Duodenal mucosa (tissue), 2 donors: ENCODE data around the gene ARHGAP21.

Source experiments
- H3K27ac ChIP-seq: one replicate; pipeline ENCODE4 v1.7.0; 2013; ENCODE audit warnings: low read depth, low read length
- H3K27me3 ChIP-seq, 2 donors: one replicate each; pipeline ENCODE4 v1.7.0; 2013; ENCODE audit warnings: low read length in 2 of 2, control low read depth in 1 of 2; ENCODE audit not compliant: insufficient read depth in 2 of 2, control insufficient read depth in 1 of 2
- H3K36me3 ChIP-seq, 2 donors: one replicate each; pipeline ENCODE4 v1.7.0; 2013; ENCODE audit warnings: low read length in 2 of 2, control low read depth in 1 of 2; ENCODE audit not compliant: insufficient read depth in 2 of 2, control insufficient read depth in 1 of 2
- H3K4me1 ChIP-seq, 2 donors: one replicate each; pipeline ENCODE4 v1.7.0; 2013; ENCODE audit warnings: low read length in 2 of 2, control low read depth in 1 of 2; ENCODE audit not compliant: insufficient read depth in 2 of 2, control insufficient read depth in 1 of 2
- H3K4me3 ChIP-seq, 2 donors: one replicate each; pipeline ENCODE4 v1.7.0; 2013; ENCODE audit warnings: low read length in 2 of 2, low read depth in 1 of 2
- H3K9ac ChIP-seq, 2 donors: one replicate each; pipeline ENCODE4 v1.7.0; 2013; ENCODE audit warnings: low read length in 2 of 2, low read depth in 1 of 2
- H3K9me3 ChIP-seq, 2 donors: one replicate each; pipeline ENCODE4 v1.7.0; 2013; ENCODE audit warnings: low read length in 2 of 2, control low read depth in 1 of 2; ENCODE audit not compliant: control insufficient read depth in 1 of 2

ARHGAP21 gene

DNA sequence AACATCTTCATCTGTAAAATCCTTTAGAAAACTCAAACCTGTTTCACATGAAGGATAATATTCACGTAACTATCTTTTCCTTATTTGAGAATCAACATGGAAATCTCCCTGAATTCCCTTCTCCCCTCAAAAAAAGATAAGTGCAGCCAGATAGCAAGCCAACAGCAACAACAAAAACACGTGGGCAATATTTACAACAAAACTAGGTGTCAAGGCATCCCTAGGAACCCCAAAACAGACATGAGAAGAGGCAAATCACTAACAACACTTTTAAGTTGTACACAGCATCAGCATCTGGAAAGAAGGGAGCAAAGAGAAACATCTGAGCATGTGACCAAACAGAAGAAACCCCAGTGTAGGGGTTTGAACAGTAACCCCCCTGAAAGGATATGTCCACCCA, 12.2 kb downstream of the ARHGAP21 start:
- H3K9me3 ChIP-seq: no peaks in the 10 kb centered on the region

DNA sequence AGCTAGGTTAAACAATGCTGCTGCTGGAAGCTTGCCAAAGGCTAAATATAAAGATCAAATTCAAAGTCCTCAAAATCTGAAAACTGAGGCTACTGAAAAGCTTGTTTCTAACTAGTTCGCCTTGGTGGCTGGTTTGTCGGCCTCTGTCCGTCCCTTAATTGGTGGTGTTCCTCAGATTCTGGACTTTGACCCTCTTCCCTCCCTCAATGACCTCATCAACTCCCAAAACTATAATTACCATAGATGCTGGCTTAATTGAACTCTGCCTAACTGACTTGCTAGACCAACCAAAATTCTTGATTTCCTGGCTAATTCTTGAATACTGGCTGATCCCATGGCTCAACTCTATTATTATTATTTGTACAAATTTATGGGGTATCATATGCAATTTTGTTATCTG, 15.6 kb downstream of the ARHGAP21 start:
- Histone ChIP-seq H3K27me3 (no peaks in the 10 kb centered on the region), H3K36me3 (no peaks in the 10 kb centered on the region), H3K27ac (no peak overlapping the region), H3K9me3 (no peaks in the 10 kb centered on the region), H3K4me3 (no peak overlapping the region), H3K9ac (no peak overlapping the region), H3K4me1 (peaks cover 16 to 29% of the 10 kb centered on the region in 2 donors)

More for the DNA sequence above, 12.2 kb downstream of the ARHGAP21 start:
- Histone ChIP-seq H3K4me1 (peaks cover 20 to 28% of the 10 kb centered on the region in 2 donors), H3K4me3 (no peak overlapping the region), H3K27ac (no peak overlapping the region), H3K9ac (no peak overlapping the region), H3K27me3 (no peaks in the 10 kb centered on the region), H3K36me3 (no peaks in the 10 kb centered on the region)

DNA sequence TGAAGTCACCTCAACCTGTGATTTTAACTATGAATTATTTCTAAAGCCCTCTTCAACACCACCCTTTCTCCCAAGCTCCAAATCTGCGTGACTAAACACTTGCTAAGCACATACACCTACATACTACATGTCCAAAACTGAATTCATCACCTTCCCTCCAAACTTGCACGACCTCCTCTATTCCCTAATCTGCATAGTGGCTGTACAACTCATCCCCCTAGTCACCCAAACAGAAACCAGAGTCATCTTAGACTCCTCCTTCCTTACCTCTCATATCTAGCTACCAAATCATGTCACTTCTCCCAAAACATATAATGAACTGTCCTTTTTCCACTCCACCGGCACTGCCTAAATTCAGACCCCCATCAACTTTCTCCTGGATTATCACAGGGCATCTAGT, 16.2 kb downstream of the ARHGAP21 start:
- Histone ChIP-seq H3K9ac (no peak overlapping the region), H3K9me3 (no peaks in the 10 kb centered on the region), H3K4me3 (no peak overlapping the region), H3K27me3 (no peaks in the 10 kb centered on the region), H3K36me3 (no peaks in the 10 kb centered on the region), H3K4me1 (peaks cover 16 to 28% of the 10 kb centered on the region in 2 donors), H3K27ac (no peak overlapping the region)

- no peak overlapping the region for H3K4me3 ChIP-seq
- H3K36me3 ChIP-seq: no peaks in the 10 kb centered on the region
- no peak overlapping the region for H3K27ac ChIP-seq
- H3K4me1 ChIP-seq: peaks cover 16 to 28% of the 10 kb centered on the region in 2 donors
- H3K27me3 ChIP-seq: no peaks in the 10 kb centered on the region
- no peaks in the 10 kb centered on the region for H3K9me3 ChIP-seq
- no peak overlapping the region for H3K9ac ChIP-seq
These were observed 17.1 kb downstream of the ARHGAP21 start for GRCh38 chr10:24706479-24707118.

GRCh38 chr10:24703700-24704099, 20.0 kb downstream of the ARHGAP21 start:
- H3K36me3 ChIP-seq: peaks cover 0 to 3% of the 10 kb centered on the region in 2 donors
- H3K27me3 ChIP-seq: no peaks in the 10 kb centered on the region
- no peaks in the 10 kb centered on the region for H3K9me3 ChIP-seq
- H3K4me3 ChIP-seq: no peak overlapping the region
- peaks cover 16 to 28% of the 10 kb centered on the region in 2 donors for H3K4me1 ChIP-seq
- no peak overlapping the region for H3K9ac ChIP-seq
- H3K27ac ChIP-seq: no peak overlapping the region

- H3K9ac ChIP-seq: no peak overlapping the region
- peaks cover 2 to 8% of the 10 kb centered on the region in 2 donors for H3K4me1 ChIP-seq
- no peak overlapping the region for H3K27ac ChIP-seq
- no peaks in the 10 kb centered on the region for H3K27me3 ChIP-seq
- peaks cover 3 to 4% of the 10 kb centered on the region in 2 donors for H3K36me3 ChIP-seq
- H3K9me3 ChIP-seq: no peaks in the 10 kb centered on the region
- H3K4me3 ChIP-seq: no peak overlapping the region
These were observed 22.2 kb downstream of the ARHGAP21 start for GRCh38 chr10:24701447-24701846.

- peaks cover 0 to 3% of the 10 kb centered on the region in 2 donors for H3K4me1 ChIP-seq
- H3K4me3 ChIP-seq: no peak overlapping the region
- H3K27me3 ChIP-seq: no peaks in the 10 kb centered on the region
- H3K27ac ChIP-seq: no peak overlapping the region
- H3K36me3 ChIP-seq: peaks cover 3 to 4% of the 10 kb centered on the region in 2 donors
- no peaks in the 10 kb centered on the region for H3K9me3 ChIP-seq
- no peak overlapping the region for H3K9ac ChIP-seq
These were observed 22.7 kb downstream of the ARHGAP21 start for GRCh38 chr10:24700948-24701347.

GRCh38 chr10:24698270-24698669, 25.4 kb downstream of the ARHGAP21 start:
- Histone ChIP-seq H3K27me3 (no peaks in the 10 kb centered on the region), H3K9ac (no peak overlapping the region), H3K4me1 (peaks cover 0 to 3% of the 10 kb centered on the region in 2 donors), H3K36me3 (peaks cover 3 to 4% of the 10 kb centered on the region in 2 donors), H3K27ac (no peak overlapping the region), H3K4me3 (no peak overlapping the region), H3K9me3 (no peaks in the 10 kb centered on the region)

DNA sequence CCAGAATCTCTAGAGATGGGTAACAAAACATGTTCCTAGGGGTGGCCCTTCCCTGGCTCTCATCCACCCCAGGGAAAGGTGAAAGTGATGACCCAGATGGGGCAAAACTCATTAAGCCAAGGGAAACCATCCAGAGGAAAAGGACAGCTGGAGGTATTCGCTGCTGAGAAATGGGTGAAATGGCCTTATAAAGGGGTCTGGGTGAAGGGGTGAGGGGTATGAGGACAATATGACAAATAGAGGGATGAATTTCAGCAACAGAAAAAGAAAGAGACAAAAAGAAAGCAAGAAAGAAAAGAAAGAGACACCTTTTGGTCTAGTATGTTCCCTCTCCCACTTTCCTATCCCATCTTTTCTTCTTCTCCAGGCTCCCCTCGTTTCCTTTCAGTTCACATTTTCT, 26.6 kb downstream of the ARHGAP21 start:
- H3K36me3 ChIP-seq: peaks cover 3 to 4% of the 10 kb centered on the region in 2 donors
- H3K27ac ChIP-seq: no peak overlapping the region
- peaks cover 0 to 3% of the 10 kb centered on the region in 2 donors for H3K4me1 ChIP-seq
- H3K9me3 ChIP-seq: no peaks in the 10 kb centered on the region
- H3K9ac ChIP-seq: no peak overlapping the region
- H3K27me3 ChIP-seq: no peaks in the 10 kb centered on the region
- no peak overlapping the region for H3K4me3 ChIP-seq

DNA sequence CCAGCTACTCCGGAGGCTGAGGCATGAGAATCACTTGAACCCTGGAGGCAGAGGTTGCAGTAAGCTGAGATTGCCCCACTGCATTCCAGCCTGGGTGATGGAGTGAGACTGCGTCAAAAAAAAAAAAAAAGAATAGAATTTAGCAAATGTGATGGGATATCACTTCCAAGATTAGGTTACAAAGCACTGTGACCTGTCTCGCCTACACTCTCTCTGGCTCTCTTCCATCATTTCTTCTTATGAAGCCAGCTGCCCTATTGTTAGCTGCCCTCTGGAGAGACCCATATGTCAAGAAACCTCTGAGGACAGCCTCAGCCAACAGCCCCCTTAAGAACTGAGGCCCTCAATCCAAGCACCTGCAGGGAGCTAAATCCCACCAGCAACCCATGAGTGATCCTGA, 28.2 kb downstream of the ARHGAP21 start:
- Histone ChIP-seq H3K4me1 (peaks cover 0 to 3% of the 10 kb centered on the region in 2 donors), H3K9ac (no peak overlapping the region)

More for the DNA sequence above, 28.2 kb downstream of the ARHGAP21 start:
- Histone ChIP-seq H3K36me3 (peaks cover 3 to 4% of the 10 kb centered on the region in 2 donors), H3K9me3 (no peaks in the 10 kb centered on the region), H3K27ac (no peak overlapping the region), H3K4me3 (no peak overlapping the region), H3K27me3 (no peaks in the 10 kb centered on the region)
